Common myeloid progenitor, CD34-positive (primary cell): ENCODE results near the gene PLPP4.

Experiments used
- CTCF ChIA-PET: fragments of 350-600 bp; sonication (Branson Sonifier 250); formaldehyde crosslinking; loops from one replicate; lab custom pipeline; 2021; ENCODE audit warnings: antibody characterized with exemption; lab: Charles Lee
- POLR2A ChIA-PET: fragments of 350-600 bp; sonication (Branson Sonifier 250); formaldehyde crosslinking; loops from one replicate; lab custom pipeline; 2021; ENCODE audit warnings: antibody characterized with exemption; lab: Charles Lee
- DNase-seq, 3 donors: peaks; one replicate each; pipeline versions ENCODE4 v3.0.0 to v3.0.0-alpha.2; 2013
- H3K27ac ChIP-seq, 2 experiments: 1 replicate in 1 of 2; 2 replicates in 1 of 2; pipeline ENCODE4 v1.7.0; 2013; ENCODE audit warnings: inconsistent platforms in 2 of 2, low read length in 2 of 2, mild to moderate bottlenecking in 2 of 2, low read depth in 1 of 2, moderate library complexity in 1 of 2; ENCODE audit not compliant: severe bottlenecking in 2 of 2, insufficient read depth in 1 of 2, poor library complexity in 1 of 2
- H3K27me3 ChIP-seq, 5 experiments: replicated peaks in 2 of 5; 1 replicate in 3 of 5; 2 replicates in 2 of 5; pipeline versions ENCODE4 v1.6.1 to v1.7.0; 2013; ENCODE audit warnings: low read length in 4 of 5, mild to moderate bottlenecking in 2 of 5, moderate library complexity in 2 of 5, inconsistent platforms in 1 of 5; ENCODE audit not compliant: insufficient read depth in 5 of 5, control insufficient read depth in 4 of 5
- H3K36me3 ChIP-seq, 4 experiments: 1 replicate in 2 of 4; 2 replicates in 2 of 4; pipeline versions ENCODE4 v1.6.1 to v1.7.0; 2013; ENCODE audit warnings: low read length in 3 of 4, control low read depth in 1 of 4, mild to moderate bottlenecking in 1 of 4; ENCODE audit not compliant: control insufficient read depth in 4 of 4, insufficient read depth in 4 of 4
- H3K4me1 ChIP-seq, 4 experiments: 1 replicate in 3 of 4; 2 replicates in 1 of 4; pipeline versions ENCODE4 v1.6.1 to v1.7.1; 2013; ENCODE audit warnings: low read length in 3 of 4, mild to moderate bottlenecking in 3 of 4, control low read depth in 1 of 4, inconsistent platforms in 1 of 4, moderate library complexity in 1 of 4; ENCODE audit not compliant: control insufficient read depth in 4 of 4, insufficient read depth in 4 of 4; ENCODE audit errors: control extremely low read depth in 1 of 4
- H3K4me3 ChIP-seq, 7 experiments: 1 replicate in 4 of 7; 2 replicates in 3 of 7; pipeline versions ENCODE4 v1.5.1 to v1.7.0; 2013; ENCODE audit warnings: mild to moderate bottlenecking in 7 of 7, low read length in 6 of 7, moderate library complexity in 6 of 7, inconsistent platforms in 2 of 7, low read depth in 2 of 7, control low read depth in 1 of 7; ENCODE audit not compliant: insufficient read depth in 4 of 7, control insufficient read depth in 1 of 7; ENCODE audit errors: extremely low read depth in 1 of 7
- H3K9me3 ChIP-seq, 5 experiments: 1 replicate in 4 of 5; 2 replicates in 1 of 5; pipeline versions ENCODE4 v1.6.1 to v1.7.1; 2013; ENCODE audit warnings: low read length in 4 of 5, mild to moderate bottlenecking in 2 of 5, inconsistent platforms in 1 of 5, low read depth in 1 of 5, moderate library complexity in 1 of 5; ENCODE audit not compliant: control insufficient read depth in 4 of 5, insufficient read depth in 2 of 5; ENCODE audit errors: control extremely low read depth in 1 of 5
- WGBS: methylation state at CpG from one replicate; pipeline ENCODE4 v1.1.5; 2013; ENCODE audit not compliant: insufficient coverage; 5-methylcytosine and 5-hydroxymethylcytosine counted together

The PLPP4 gene

GRCh38 chr10:120630266-120630665 is 173.2 kb downstream of the PLPP4 start:
- WGBS: 100% methylated on average over 1 of the region's 1 CpG
- no peak for DNase-seq
- Histone ChIP-seq H3K9me3 (peaks cover 0 to 2% (median 1%) of the 10 kb centered on the region in 5 experiments), H3K4me3 (no peak overlapping the region), H3K36me3 (no peaks in the 10 kb centered on the region), H3K27ac (no peak overlapping the region), H3K27me3 (no peaks in the 10 kb centered on the region), H3K4me1 (peaks cover 0 to 5% (median 0%) of the 10 kb centered on the region in 4 experiments)
- POLR2A ChIA-PET: no interaction called here
- CTCF ChIA-PET: no interaction called here

GRCh38 chr10:120632047-120632446 is 175.0 kb downstream of the PLPP4 start:
- ChIA-PET POLR2A (no interaction called here), CTCF (interaction anchor here (1.5 kb wide), 1 partner anchor 26 kb away, joined by 4 read pairs; no protein-coding TSS in a partner anchor)
- no peaks in the 10 kb centered on the region for H3K36me3 ChIP-seq
- no peak overlapping the region for H3K4me3 ChIP-seq
- H3K27ac ChIP-seq: no peak overlapping the region
- H3K9me3 ChIP-seq: peaks cover 0 to 2% (median 0%) of the 10 kb centered on the region in 5 experiments
- 50% methylated on average over 1 of the region's 1 CpG for whole genome bisulfite sequencing
- H3K4me1 ChIP-seq: peaks cover 0 to 5% (median 0%) of the 10 kb centered on the region in 4 experiments
- DNase-seq: no peak
- no peaks in the 10 kb centered on the region for H3K27me3 ChIP-seq

- Histone ChIP-seq H3K4me3 (no peak overlapping the region), H3K36me3 (no peaks in the 10 kb centered on the region), H3K27me3 (no peaks in the 10 kb centered on the region), H3K27ac (no peak overlapping the region), H3K4me1 (peaks cover 0 to 4% (median 0%) of the 10 kb centered on the region in 4 experiments), H3K9me3 (peaks cover 0 to 2% (median 0%) of the 10 kb centered on the region in 5 experiments)
- CTCF ChIA-PET: no interaction called here
- POLR2A ChIA-PET: interaction anchor here (0.5 kb wide), 1 partner anchor 95 kb away, joined by 3 read pairs; no protein-coding TSS in a partner anchor
- 100% methylated on average over 3 of the region's 3 CpGs for WGBS
- no peak for DNase-seq
Observed at GRCh38 chr10:120632942-120633341, 175.9 kb downstream of the PLPP4 start.

- H3K36me3 ChIP-seq: no peaks in the 10 kb centered on the region
- no peak overlapping the region for H3K4me3 ChIP-seq
- CTCF ChIA-PET: interaction anchor here (1.3 to 1.9 kb wide), 2 partner anchors 9 to 12 kb away, joined by 4 to 7 read pairs; no protein-coding TSS in a partner anchor
- no peak for DNase-seq
- H3K4me1 ChIP-seq: no peaks in the 10 kb centered on the region
- 98% methylated on average over 8 of the region's 12 CpGs for WGBS
- POLR2A ChIA-PET: no interaction called here
- H3K27ac ChIP-seq: no peak overlapping the region
- H3K27me3 ChIP-seq: no peaks in the 10 kb centered on the region
- H3K9me3 ChIP-seq: peaks cover 0 to 1% (median 0%) of the 10 kb centered on the region in 5 experiments
Observed at GRCh38 chr10:120634659-120635058, 177.6 kb downstream of the PLPP4 start.
